Mammary epithelial cell (primary cell): ENCODE measurements around the gene MT1E.

Experiments used
- CTCF ChIP-seq, 2 donors: IDR thresholded peaks in 1 of 2; conservative IDR thresholded peaks in 1 of 2; 2 replicates each; pipeline ENCODE4 v1.5.1; 2011 to 2012; ENCODE audit warnings: inconsistent platforms in 2 of 2, low read length in 2 of 2, mild to moderate bottlenecking in 2 of 2, control low read depth in 1 of 2, low read depth in 1 of 2; ENCODE audit not compliant: insufficient read depth in 1 of 2; ENCODE audit errors: extremely low read depth in 1 of 2
- EZH2 ChIP-seq: IDR thresholded peaks from 2 replicates; pipeline ENCODE4 v1.6.1; 2012; ENCODE audit warnings: low read length, inconsistent platforms, borderline replicate concordance

GRCh38 chr16:56633535-56633934 lies 8.0 kb downstream of the MT1E start:
- TF ChIP-seq CTCF (conservative IDR thresholded peaks at IDR 0.05 in 1 of 2, IDR thresholded peaks at IDR 0.05 in 1 of 2; ENCODE audit: extremely low read depth in 1 of 2, insufficient read depth in 1 of 2, low read depth in 1 of 2, low read length in 2 of 2) = no peak
- no peak for TF ChIP-seq EZH2
